GM04503 (cell line): ENCODE measurements around the gene FLRT3.

Experiments used
- DNase-seq: peaks from one replicate; pipeline ENCODE4 v3.0.0-alpha.2; 2012; ENCODE audit warnings: low read depth

FLRT3 gene

DNA sequence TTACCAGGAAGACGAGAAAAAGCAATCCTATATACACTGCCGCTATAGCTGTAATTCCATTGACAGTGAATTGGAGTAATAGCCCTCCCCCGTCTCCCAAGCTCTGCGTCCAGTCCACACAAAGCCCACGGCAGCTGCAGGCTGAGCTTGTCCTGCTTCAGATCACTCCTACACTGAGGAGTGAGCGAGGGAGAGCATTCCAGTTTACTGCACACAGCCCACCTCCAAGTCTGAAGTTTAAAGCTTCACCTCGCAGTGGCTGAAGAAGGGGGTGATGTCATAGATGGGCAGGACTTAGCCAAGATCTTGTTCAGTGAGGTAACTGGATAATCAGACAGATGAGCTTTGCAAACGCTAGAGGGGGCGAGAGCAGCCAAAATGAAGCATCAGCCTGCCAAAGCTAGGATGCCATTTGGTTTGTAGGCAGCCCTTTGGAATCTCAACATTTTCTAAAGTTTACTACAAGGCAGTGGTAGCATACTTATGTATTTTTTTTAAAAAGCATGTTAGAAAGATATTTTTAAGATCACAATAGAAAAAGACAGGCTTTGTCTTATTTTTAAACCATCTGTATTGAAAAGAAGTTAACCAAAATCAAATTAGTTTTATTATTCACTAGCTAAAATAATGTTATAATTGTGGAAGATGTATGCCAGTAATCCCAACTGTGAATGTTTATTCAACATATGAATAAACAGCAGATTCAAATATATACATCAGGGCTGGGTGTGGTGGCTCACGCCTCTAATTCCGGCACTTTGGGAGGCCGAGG, at the start of gene FLRT3:
FLRT3 (minus strand) TSS at position 213 of the 772 bp plus-strand sequence. CDS start 10,106 bp downstream, outside the sequence.
- peak; percentile 65 for DNase-seq

DNA sequence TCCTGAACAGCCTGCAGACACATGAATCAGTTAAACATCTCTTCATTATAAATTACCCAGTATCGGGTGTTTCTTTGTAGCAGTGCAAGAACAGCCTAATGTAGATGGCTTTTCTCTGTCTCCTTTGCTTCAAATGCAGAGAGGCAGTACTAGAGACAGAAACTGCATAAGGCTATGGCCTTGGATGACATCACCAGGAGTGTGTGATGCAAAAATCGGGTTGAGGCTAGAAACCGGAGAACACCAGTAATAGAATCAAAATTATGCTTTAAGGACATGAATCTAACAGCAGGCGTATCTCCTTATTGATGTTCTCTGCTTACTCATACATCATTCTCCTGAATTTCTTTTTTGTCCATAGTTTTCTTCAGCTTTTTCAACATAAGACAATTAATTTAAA, 49.3 kb upstream of the FLRT3 start:
- no peak for DNase-seq

DNA sequence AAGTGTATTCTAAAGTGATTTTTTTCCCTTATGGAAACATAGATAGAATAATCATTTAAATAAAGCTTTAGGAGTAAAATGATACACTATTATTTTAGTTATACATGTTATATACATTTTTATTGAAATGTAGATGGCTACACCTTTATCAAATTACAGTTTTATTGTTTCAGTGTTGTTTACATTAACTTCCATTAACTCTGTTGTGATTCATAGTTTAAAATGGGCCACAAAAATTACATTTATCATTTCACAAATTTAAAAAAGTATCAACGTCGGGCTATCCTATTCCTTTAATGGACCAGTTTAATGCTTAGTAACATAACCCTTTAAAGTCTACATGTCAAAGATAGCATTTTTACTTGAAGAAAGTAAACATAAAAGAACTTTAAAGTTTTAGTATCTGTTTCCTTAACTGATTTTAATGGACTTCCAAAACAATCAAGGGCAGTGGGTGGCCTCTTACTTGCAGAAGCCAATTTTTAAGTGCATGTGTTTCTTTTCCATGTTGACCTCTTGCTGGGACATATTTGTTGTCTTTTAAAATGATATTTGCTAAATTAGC, 47.8 kb upstream of the FLRT3 start:
- no peak for DNase-seq

DNA sequence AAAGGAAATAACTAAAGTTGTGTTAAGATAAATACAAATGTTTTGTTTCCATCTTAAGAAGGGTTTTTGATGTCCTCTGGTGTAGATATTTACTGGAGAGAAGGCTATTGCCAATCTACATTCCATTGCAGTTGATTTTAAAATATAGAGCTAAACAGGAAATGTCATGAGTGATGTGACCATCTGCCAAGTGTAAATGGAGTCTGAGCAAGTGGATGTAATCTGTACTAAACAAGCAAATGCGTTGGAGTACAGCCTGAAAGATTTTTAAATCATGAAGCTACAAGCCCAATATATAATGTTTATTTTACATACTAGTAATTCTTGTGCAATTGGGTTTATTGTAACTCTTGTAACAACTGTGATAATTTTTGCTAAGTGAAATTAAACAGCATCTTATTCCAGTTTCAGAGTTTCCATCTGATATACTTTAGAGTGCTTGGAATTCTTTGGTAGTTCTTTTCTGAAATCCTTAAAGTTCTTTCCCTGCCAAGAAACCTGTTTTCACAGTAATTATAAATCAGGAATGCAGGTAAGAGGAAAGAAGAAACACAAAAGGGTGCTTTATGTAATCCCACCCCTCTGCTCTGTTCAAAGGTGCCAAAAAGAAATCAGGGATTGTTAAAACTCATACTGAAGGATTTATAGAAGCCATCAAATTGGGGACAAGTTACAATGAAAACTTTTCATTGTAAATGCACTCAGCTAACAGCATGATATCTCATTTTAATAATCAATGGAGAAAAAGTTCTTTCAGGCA, 47.2 kb upstream of the FLRT3 start:
- DNase-seq: no peak

DNA sequence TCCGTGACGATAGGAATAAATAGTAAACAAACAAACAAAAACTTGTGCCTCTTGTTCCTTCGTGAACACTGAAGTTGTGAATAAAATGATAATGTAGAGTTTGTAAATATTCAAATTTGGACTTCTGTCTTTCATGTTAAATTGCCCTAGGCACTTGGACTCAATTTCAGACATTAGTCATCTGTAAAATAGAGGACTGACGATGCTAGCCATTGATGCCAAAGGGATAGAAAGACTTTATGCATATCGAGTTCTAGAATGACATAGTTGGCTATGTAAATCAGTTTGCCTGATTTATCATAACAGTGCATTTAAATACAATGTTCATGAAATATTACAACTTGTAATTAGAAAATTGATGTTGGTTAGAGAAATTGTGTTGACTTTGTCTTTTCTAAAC, 45.9 kb upstream of the FLRT3 start:
- DNase-seq: no peak

DNA sequence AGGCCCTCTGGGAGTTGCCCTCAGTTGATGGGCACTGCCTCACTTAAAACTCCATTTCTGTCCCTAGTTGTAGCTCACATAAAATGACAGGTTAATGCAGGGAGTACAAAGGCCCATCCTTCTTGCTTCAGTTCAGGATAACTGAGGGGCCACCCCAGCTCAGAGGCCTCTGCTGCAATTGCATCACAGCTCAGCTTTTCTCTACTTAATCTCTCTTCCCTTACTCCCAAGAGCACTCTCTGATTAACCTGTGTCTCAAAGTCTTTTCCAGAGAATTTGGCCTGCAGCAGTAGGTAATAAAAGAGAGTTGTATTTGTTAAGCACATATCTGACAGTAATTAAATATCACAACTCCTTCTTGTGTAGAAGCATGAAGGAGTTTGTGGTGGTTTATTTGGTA, 40.9 kb upstream of the FLRT3 start:
- DNase-seq: no peak

DNA sequence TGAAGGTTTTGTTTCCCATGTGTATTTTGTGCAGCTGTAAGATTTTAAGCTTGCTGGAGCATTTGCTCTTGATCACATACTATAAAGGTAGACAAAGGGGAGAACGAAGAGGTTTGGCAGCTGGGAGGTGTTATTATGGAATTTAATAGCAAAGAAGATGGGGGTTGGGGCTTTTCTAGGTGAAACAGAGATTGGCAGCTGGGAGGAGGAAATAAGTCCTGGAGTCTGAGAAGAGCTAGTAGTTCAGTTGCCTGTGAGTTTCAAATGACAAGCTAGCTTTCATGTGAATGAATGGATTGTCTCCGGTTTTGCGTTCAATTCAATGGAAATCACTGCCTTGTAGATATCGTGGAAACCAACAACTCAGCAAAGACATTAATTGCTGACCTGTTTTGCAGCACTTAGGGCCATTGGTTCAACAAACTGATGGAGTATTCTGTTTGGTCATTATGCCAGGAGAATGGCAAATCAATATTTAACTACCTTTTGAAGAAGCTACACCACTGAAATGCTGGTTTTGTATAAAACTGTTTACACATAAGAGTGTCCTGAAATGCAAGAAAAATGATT, 38.1 kb upstream of the FLRT3 start:
- DNase-seq: no peak

DNA sequence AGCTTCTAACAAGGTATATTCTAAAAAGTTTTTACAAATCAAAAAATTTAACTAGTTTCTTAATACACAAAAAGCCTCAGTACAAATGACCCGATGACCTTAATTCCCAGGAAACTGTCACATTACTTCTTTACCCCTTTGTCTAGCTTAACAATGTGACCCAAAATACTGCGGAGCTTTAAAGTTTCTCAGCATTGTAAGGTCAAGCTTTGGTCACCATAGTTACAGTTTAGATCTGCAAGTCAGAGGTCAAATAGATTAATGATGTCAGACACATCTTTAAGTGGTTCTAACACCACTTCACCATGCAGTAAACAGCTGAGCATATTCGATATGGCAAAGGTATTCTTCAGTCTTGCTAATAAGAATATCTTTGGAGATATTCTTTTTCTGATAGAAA, 36.8 kb upstream of the FLRT3 start:
- DNase-seq: no peak

DNA sequence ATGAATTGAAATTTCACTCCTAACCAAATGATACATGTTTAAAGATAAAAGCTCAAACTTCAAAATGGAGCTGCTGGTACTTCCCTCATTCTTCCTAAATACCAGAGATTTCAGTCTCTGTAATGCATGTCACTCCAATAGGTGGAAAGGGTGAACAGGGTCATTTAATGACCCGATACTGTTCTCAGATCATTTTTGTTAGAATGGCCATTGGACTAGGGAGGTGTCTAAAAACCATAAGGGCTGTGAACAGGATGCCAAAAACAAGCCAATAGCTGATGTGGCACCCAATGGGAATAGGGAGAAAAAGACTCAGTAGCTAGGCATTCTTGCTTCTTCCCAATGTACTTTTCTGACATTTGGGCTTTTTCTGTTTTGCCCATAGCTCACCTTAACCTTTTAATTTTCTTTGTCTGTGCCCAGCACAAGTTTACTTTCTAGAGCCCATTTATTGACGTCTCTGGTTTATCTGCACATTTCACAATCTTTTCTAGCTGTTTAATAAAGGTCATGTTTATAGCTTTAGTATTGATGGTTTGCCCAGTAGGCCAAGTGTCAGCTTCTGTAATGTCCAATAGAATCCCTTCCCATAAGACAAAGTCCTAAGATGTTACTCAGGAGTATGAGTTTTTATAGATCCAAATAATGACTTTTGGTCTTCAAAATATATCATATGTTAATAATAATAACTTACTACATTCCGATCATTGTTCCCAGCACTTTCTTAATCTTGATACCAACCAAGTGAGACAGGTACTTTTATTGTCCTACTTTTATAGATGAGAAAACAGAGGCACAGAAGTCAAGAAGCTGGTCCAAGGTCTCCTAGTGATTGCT, 24.3 kb upstream of the FLRT3 start:
- no peak for DNase-seq

DNA sequence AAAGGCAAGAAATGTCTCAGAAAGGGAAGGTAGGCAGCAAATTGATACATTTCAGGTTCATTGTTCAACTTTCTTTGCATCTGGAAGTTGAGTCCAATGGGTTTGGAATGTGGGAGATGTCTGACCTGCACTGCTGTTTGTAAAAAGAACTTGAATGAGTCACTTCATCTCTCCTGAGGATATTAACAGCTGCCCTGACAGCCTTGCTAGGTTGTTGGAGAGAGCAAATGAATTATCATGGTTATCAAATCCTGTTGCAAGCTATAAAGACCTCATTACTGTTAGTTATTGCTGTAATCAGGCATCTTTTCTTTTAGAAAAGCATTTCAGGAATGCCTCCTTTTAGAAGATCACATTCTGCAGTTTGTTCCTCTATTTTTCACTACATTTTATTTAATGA, 23.0 kb upstream of the FLRT3 start:
- no peak for DNase-seq

DNA sequence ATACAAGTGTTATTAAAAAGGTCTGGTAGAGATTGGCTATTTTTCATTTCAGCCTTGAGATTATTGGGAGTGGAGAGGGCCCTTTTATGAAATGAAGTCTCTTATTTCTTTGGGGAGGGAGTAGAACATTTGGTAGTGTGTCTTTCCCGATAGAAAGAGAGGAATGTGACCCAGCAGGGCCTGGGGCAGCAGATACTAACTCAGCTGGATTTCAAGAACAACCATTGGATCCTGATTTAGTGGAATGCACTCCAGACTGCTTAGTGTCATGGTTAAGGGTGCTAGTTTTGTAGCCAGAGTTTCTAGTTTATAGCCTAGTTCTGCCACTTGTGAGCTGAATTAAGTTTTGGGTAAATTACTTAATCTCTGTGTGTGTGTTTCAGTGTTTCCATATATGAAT, 18.4 kb upstream of the FLRT3 start:
- no peak for DNase-seq

DNA sequence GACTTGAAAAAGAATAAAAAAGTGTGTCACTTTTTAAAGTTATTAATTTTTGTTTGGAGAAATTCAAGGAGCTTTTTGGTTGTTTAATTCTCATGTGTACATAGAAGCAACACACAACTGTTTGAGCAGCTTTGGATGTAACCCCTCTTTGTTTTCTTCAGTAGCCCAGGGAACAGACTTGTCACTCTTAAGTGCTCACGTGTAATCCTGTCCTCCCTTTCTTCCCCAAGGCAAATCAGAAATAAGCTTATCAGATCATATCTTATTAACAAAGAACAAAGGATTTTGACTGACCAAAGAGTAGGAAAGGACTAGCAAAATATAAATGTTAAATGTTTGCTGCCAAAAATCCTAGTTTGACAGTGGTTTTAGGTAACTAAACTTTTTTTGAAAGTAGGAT, 7.3 kb upstream of the FLRT3 start:
- DNase-seq: no peak

DNA sequence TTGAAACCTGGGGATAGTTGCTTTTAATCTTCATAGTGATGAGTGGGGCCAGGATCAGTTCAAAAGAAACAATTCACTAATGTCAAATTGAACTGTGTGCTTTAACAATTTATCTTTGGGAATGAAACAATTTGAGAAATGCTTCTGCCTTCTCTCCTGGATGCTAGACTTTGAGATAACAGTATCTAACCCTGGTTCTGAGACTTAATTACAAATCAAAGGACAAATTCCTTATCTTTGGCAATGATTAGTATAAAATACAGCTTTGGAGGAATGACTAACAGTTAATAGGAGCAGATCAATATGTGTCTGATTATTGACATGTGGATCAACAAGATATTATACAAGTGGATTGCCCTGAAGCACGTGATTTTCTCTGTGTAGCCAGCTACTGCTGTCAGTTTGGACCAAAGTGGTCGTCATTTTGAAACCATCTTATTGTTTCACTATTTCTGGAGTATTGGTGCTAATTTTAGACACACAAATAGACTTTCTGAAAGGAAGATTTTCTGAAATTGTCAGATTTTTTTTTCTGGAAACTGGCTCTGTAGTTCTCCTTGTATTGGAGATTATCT, 6.2 kb upstream of the FLRT3 start:
- no peak for DNase-seq

DNA sequence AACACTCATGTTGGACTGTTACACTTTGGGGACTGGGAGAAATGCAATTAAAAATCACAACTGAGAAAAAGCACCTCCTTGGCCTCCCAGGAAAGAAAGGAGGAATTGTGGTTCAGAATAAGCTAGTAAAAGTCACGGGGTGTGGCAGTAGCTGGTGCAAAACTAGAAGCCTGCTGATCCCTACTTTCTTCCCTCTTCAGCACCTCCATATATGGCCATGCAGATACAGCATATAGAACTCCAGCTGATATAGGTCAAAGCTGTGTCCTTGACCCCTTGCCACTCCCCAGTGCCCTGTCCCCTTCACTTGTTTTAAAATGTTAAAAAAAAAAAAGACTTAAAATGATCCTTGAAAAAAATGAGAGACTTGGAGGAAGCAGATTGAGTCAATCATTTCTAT, 5.5 kb upstream of the FLRT3 start:
- no peak for DNase-seq

DNA sequence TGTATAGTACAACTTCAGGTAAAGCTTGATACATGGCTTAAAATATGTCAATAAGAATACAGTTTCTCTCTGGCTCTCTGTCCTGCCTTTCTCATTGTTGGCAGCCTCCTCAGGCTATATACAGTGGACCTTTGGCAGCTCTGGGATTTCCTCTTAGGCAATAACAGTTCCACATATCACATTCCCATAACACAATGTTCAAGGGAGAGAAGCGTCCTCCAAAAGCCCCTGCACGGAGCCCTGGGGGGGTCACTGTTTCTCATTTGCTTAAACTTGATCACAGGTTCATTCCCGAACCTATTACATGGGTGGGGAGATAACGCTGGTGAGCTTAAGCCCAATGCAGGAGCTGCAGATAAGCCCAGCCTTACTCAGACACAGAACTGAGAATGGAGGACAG, 4.4 kb upstream of the FLRT3 start:
- DNase-seq: no peak

DNA sequence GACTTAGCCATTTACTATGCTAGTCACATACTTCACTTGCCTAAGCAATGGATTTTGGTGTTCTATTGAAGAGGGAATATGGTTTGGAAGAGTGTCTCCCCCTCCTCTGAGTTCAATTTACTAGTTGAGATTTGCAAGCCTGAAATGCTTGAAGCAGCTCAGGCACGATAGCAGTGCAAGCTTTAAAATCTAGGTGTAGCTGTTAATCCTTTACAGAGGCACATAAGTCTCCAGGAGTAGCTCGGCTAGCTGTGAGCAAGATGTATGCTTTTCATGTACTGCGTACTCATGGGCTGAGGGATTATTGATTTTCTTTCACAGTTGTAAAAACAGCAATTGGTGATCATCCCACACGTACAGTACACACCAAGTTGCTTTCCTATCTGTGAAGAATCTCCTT, 726 bp downstream of the FLRT3 start:
- DNase-seq: no peak

DNA sequence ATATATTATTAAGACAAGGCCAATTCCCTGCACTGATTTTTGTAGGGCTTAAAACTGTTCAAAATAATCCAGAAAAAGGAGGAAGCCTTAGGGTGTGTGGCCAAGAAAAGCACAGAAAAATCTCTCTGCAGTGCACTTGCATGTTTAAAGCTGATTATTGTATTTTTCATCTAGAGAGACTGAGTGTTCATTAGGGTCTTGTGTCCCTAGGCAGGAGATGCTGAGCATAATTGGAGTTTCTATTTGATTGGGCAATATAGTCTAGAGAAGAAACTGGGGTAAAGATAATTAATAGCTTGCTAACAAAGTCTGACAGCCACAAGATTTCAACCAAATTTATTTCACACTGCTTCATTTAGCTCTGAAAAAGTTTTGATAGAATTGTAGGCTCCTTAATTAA, 2.4 kb downstream of the FLRT3 start:
- no peak for DNase-seq

DNA sequence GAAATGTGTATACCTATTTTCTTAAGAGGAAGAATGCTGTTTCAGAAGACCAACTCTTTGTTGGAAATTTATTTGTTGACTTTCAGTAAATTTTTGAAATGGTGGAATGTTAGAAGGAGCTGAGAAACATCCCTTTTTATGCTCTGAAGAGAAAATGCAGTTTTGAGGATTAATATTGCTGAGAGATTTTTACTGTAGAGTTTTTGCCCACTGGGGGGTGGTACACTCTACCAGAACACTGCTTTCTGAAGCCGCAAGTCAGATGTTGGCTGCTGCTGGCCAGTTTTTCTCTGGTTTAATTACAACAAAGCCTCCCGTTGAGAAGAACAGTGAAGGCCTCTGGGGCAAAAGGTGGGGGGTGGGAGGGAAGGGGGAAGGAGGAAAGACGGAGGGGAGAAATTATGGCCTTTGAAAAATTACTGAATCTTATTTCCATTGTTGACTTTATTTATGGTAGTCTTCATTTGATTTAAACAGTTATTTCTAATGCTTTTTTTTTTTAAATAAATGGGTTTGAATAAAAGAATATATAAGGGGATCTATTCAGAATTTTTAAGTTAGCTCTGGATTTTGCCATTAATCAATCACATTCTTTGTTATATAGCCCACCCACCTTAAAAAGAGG, 3.0 kb downstream of the FLRT3 start:
- no peak for DNase-seq

DNA sequence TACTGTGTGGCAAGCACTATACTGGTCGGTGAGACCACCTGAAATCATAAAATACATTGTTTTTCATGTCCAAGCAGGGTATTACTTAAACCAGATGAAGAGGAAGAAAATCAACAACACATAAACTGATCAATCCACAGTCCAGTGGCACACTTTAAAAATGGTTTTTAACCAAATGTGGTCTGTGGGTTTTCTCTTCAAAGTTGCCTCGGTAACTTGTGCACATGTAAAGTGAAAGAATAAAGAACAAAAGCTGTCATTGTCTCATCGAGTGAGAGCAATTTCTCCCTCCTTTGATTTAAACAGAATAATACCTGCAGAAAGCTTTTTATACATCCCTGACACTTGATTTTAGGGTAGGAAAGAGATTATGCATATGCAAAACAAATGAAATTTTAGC, 3.7 kb downstream of the FLRT3 start:
- DNase-seq: no peak

DNA sequence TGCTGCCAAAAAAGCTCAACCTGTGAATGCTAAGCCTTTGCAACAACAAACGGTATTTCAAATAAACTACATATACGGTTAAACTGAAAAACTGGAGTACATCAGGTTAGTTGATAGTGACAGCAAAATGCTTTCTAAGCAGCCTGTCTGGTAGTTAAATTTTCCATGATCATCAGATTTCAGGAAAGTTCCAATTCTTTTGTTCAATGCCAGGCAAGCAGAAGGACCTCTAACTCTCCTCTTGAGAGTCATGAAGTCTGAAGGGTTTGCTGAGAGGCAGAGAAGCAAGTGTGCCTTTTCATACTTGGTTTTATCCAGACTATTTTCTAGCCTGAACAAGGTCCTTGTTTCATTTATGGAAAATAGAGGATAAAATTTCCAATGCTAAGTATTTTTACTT, 4.5 kb downstream of the FLRT3 start:
- no peak for DNase-seq

DNA sequence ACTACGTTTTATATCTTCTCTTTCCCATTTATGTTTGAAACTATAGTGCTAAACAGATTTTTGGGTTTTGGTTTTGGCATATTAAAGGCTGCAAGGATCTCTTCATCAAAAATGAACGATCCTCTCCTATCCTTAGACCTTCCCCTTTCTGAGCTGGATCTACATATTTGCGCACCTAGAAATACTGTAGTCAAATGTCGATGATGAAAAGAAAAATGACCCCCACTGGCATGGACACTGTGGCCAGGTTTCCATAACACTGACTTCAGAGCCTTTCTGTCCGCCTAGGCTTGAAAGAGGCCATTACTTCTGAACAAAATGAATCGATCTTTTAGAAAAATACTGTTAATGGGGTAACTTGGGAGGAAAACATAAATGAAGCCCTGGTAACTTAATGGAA, 5.8 kb downstream of the FLRT3 start:
- DNase-seq: no peak
